Endothelial cell of umbilical vein (primary cell): ENCODE data around the gene PKD2. TPM values are rescaled to one million over a fixed set of nuclear protein-coding genes. Genes with fewer than 3 reads are reported as not detected.
"Not testable (repeated sequence)": the region's sequence is repeated elsewhere in the genome, so short reads cannot be mapped to it uniquely, and the experiment has no call there.

ENCODE experiments used
- BruUV-seq: library from RNA; stranded (reverse); fragments of 400-500 nt; replicated peaks from 2 replicates; lab custom pipeline; 2021; lab: Mats Ljungman, UMichigan
- CTCF ChIA-PET: fragments of 300-600, 350-600 bp; sonication (Branson Sonifier 250); formaldehyde crosslinking; loops from one replicate; lab custom pipeline; 2021; ENCODE audit warnings: antibody characterized with exemption, inconsistent platforms; lab: Charles Lee
- POLR2A ChIA-PET: fragments of 300-600, 350-600 bp; sonication (Branson Sonifier 250); formaldehyde crosslinking; loops from one replicate; lab custom pipeline; 2021; ENCODE audit warnings: antibody characterized with exemption, inconsistent platforms; lab: Charles Lee
- DNase-seq: peaks from one replicate; pipeline ENCODE4 v3.0.0-alpha.2; 2011; ENCODE audit warnings: low read depth, low spot score
- FAIRE-seq: peaks from 2 replicates; lab custom pipeline; 2011; peaks lifted over from hg19 to GRCh38; lab: Jason Lieb, UNC
- H2AFZ ChIP-seq: 2 replicates; pipeline ENCODE4 v1.6.0; 2012; ENCODE audit warnings: low read depth, low read length, control low read depth, inconsistent platforms
- H3K27ac ChIP-seq: 2 replicates; pipeline ENCODE4 v1.5.1; 2011; ENCODE audit warnings: low read depth, mild to moderate bottlenecking, control low read depth, low read length, moderate library complexity; ENCODE audit not compliant: insufficient read depth
- H3K27me3 ChIP-seq, 2 experiments: 2 replicates each; pipeline versions ENCODE4 v1.6.0 to v1.6.1; 2011; ENCODE audit warnings: low read length in 2 of 2, mixed read lengths in 1 of 2; ENCODE audit not compliant: control insufficient read depth in 2 of 2, insufficient read depth in 2 of 2
- H3K36me3 ChIP-seq, 2 experiments: 2 replicates in 1 of 2; 3 replicates in 1 of 2; pipeline ENCODE4 v1.5.1; 2011; ENCODE audit warnings: low read length in 2 of 2, mild to moderate bottlenecking in 1 of 2, moderate library complexity in 1 of 2; ENCODE audit not compliant: control insufficient read depth in 2 of 2, insufficient read depth in 2 of 2; ENCODE audit errors: extremely low read depth in 1 of 2
- H3K4me1 ChIP-seq: 3 replicates; pipeline ENCODE4 v1.5.1; 2011; ENCODE audit warnings: mild to moderate bottlenecking, low read length; ENCODE audit not compliant: control insufficient read depth, insufficient read depth; ENCODE audit errors: extremely low read depth
- H3K4me2 ChIP-seq: 2 replicates; pipeline ENCODE4 v1.6.1; 2011; ENCODE audit warnings: low read length, control low read depth, mixed read lengths; ENCODE audit not compliant: insufficient read depth
- H3K4me3 ChIP-seq, 3 experiments: fragments of 200-600 bp in 1 of 3; sonication (generic), shearing (Covaris generic) in 1 of 3; replicated peaks in 1 of 3; 2 replicates each; pipeline ENCODE4 v1.5.1; 2011 to 2016; ENCODE audit warnings: control low read depth in 3 of 3, low read length in 3 of 3, mild to moderate bottlenecking in 2 of 3, inconsistent platforms in 1 of 3, low read depth in 1 of 3, moderate library complexity in 1 of 3; ENCODE audit not compliant: insufficient read depth in 1 of 3
- H3K79me2 ChIP-seq: 2 replicates; pipeline ENCODE4 v1.6.0; 2012; ENCODE audit warnings: low read length, inconsistent platforms; ENCODE audit not compliant: control insufficient read depth, insufficient read depth
- H3K9ac ChIP-seq: replicated peaks from 2 replicates; pipeline ENCODE3; 2011; ENCODE audit warnings: low read length, control low read depth; ENCODE audit not compliant: insufficient read depth; ENCODE audit errors: extremely low read depth
- H3K9me1 ChIP-seq: replicated peaks from 3 replicates; pipeline ENCODE4 v1.6.0; 2011; ENCODE audit warnings: mild to moderate bottlenecking, low read length; ENCODE audit not compliant: control insufficient read depth, insufficient read depth; ENCODE audit errors: extremely low read depth
- H3K9me3 ChIP-seq: replicated peaks from 2 replicates; pipeline ENCODE4 v1.5.1; 2012; ENCODE audit warnings: low read length, inconsistent platforms; ENCODE audit not compliant: control insufficient read depth, insufficient read depth
- H4K20me1 ChIP-seq: replicated peaks from 2 replicates; pipeline ENCODE3; 2011; ENCODE audit warnings: mild to moderate bottlenecking, low read length; ENCODE audit not compliant: control insufficient read depth, insufficient read depth; ENCODE audit errors: extremely low read depth
- EZH2 ChIP-seq: IDR thresholded peaks from 2 replicates; pipeline ENCODE4 v1.6.1; 2012; ENCODE audit warnings: borderline replicate concordance, low read depth, mild to moderate bottlenecking, moderate library complexity, low read length, inconsistent platforms; ENCODE audit not compliant: severe bottlenecking
- FOS ChIP-seq: IDR thresholded peaks from 2 replicates; pipeline ENCODE4 v1.6.1; 2011; ENCODE audit warnings: mild to moderate bottlenecking, low read length, moderate library complexity, borderline replicate concordance; ENCODE audit not compliant: insufficient read depth
- GATA2 ChIP-seq: IDR thresholded peaks from 2 replicates; pipeline ENCODE4 v1.7.0; 2011; ENCODE audit warnings: low read depth, mild to moderate bottlenecking, moderate library complexity, mixed read lengths, low read length; ENCODE audit not compliant: insufficient read length, insufficient read depth
- JUN ChIP-seq: IDR thresholded peaks from 2 replicates; pipeline ENCODE4 v1.6.1; 2011; ENCODE audit warnings: borderline replicate concordance, low read depth; ENCODE audit not compliant: insufficient read length, insufficient read depth
- MYC ChIP-seq: IDR thresholded peaks from one replicate; pipeline ENCODE4 v1.6.1; 2011; ENCODE audit warnings: mild to moderate bottlenecking, low read depth, low read length
- POLR2A ChIP-seq: IDR thresholded peaks from 2 replicates; pipeline ENCODE4 v1.6.1; 2012; ENCODE audit warnings: low read depth, mild to moderate bottlenecking, control low read depth, low read length
- POLR2AphosphoS5 ChIP-seq: IDR thresholded peaks from 2 replicates; pipeline ENCODE4 v1.6.1; 2012; ENCODE audit warnings: low read depth, mild to moderate bottlenecking, control low read depth, low read length, moderate library complexity; ENCODE audit not compliant: insufficient read depth
- dilution Hi-C: fragments of 300-500 bp; cut with MboI; formaldehyde crosslinking; loops from one replicate; pipeline ENCODE4 v1.15.0; 2019; ENCODE audit warnings: low sequenced_read_pairs; ENCODE audit not compliant: extremely low pct_ligation_motif_present
- intact Hi-C: fragments of 100-400 bp; cut with micrococcal nuclease; formaldehyde crosslinking; loops from one replicate; pipeline ENCODE4 v1.10.0; 2022
- polyA plus RNA-seq, 4 experiments: library from polyadenylated mRNA; depleted of rRNA in 3 of 4; stranded (reverse) in 3 of 4; unstranded in 1 of 4; fragments of >200 nt; gene quantifications; 2 replicates each; pipeline versions ENCODE4 v1.2.1 to v1.2.3, GENCODE V29; 2011 to 2012; ENCODE audit warnings: missing spikeins in 1 of 4
- total RNA-seq: library from RNA; stranded (reverse); gene quantifications from 2 replicates; pipeline ENCODE4 v1.2.3, GENCODE V29; 2021
- TF ChIP-seq, protein P1 (sequence below), 2 donors: IDR thresholded peaks; 1 replicate in 1 of 2; 2 replicates in 1 of 2; pipeline ENCODE4 v1.5.1; 2011; ENCODE audit warnings: low read length in 2 of 2, mild to moderate bottlenecking in 2 of 2, moderate library complexity in 2 of 2, control low read depth in 1 of 2, inconsistent platforms in 1 of 2, low read depth in 1 of 2; ENCODE audit not compliant: insufficient read depth in 1 of 2; ENCODE audit errors: extremely low read depth in 1 of 2
- TF ChIP-seq, protein P2 (sequence below): IDR thresholded peaks from 2 replicates; pipeline ENCODE4 v1.6.1; 2011; ENCODE audit not compliant: insufficient read depth, insufficient read length

PKD2 gene
- total and polyA plus RNA-seq, 2 donors (not counting 3 experiments of a cell fraction or from before 2014, with no cell fraction given), result 23.1 to 27.0 TPM

DNA sequence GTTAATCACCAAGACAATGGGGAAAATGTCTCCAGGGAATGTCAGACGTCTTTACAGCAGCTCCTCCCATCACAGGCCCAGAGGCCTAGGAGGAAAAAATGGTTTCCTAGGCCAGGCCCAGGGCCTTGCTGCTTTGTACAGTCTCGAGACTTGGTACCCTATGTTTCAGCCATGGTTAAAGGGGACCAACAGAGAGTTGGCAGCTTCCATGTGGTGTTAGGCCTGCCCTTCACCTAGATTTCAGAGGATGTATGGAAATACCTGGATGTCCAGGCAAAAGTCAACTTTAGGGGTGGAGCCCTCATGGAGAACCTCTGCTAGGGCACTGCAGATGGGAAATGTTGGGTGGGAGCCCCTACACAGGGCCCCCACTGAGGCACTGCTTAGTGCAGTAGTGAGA lies 112.5 kb downstream of the PKD2 start:
- Histone ChIP-seq H3K4me1 (no peaks in the 10 kb centered on the region), H4K20me1 (no peaks in the 10 kb centered on the region), H3K4me2 (no peak overlapping the region), H3K27ac (no peak overlapping the region), H3K9ac (no peak overlapping the region), H3K27me3 (no peaks in the 10 kb centered on the region), H3K79me2 (no peaks in the 10 kb centered on the region), H3K9me3 (no peaks in the 10 kb centered on the region), H3K9me1 (no peaks in the 10 kb centered on the region), H3K36me3 (no peaks in the 10 kb centered on the region), H3K4me3 (no peak overlapping the region), H2AFZ (no peak overlapping the region)
- DNase-seq (no peak), FAIRE-seq (no peak)
- BruUV-seq, result no TSS peak
- intact Hi-C loops, result no loop called here
- dilution Hi-C loops, result no loop called here
- no peak for TF ChIP-seq JUN
- TF ChIP-seq EZH2, result no peak
- TF ChIP-seq, protein P1, sequence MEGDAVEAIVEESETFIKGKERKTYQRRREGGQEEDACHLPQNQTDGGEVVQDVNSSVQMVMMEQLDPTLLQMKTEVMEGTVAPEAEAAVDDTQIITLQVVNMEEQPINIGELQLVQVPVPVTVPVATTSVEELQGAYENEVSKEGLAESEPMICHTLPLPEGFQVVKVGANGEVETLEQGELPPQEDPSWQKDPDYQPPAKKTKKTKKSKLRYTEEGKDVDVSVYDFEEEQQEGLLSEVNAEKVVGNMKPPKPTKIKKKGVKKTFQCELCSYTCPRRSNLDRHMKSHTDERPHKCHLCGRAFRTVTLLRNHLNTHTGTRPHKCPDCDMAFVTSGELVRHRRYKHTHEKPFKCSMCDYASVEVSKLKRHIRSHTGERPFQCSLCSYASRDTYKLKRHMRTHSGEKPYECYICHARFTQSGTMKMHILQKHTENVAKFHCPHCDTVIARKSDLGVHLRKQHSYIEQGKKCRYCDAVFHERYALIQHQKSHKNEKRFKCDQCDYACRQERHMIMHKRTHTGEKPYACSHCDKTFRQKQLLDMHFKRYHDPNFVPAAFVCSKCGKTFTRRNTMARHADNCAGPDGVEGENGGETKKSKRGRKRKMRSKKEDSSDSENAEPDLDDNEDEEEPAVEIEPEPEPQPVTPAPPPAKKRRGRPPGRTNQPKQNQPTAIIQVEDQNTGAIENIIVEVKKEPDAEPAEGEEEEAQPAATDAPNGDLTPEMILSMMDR (IDR thresholded peaks at IDR 0.05; ENCODE audit: extremely low read depth in 1 of 2, insufficient read depth in 1 of 2, low read depth in 1 of 2, low read length in 2 of 2), result no peak
- no peak for TF ChIP-seq GATA2
- no peak for TF ChIP-seq POLR2AphosphoS5
- no peak for TF ChIP-seq MYC
- no peak for TF ChIP-seq FOS
- TF ChIP-seq, protein P2, sequence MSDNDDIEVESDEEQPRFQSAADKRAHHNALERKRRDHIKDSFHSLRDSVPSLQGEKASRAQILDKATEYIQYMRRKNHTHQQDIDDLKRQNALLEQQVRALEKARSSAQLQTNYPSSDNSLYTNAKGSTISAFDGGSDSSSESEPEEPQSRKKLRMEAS, result no peak
- no peak for TF ChIP-seq POLR2A
- ChIA-PET POLR2A (no interaction called here), CTCF (no interaction called here)

DNA sequence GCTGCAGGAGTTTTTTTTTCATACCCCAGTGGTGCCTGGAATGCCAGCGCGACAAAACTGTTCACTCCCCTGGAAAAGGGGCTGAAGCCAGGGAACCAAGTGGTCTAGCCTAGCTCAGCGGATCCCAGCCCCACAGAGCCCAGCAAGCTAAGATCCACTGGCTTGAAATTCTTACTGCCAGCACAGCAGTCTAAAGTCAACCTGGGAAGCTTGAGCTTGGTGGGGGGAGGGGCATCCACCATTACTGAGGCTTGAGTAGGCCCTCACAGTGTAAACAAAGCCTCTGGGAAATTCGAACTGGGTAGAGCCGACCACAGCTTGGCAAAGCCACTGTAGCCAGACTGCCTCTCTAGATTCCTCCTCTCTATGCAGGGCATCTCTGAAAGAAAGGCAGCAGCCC lies 114.8 kb downstream of the PKD2 start:
- H3K79me2 ChIP-seq, DNase-seq, H3K9me1 ChIP-seq, H3K9me3 ChIP-seq, H3K4me1 ChIP-seq, H3K4me3 ChIP-seq, H3K27me3 ChIP-seq, H3K9ac ChIP-seq, dilution Hi-C loops, H3K36me3 ChIP-seq, FAIRE-seq, POLR2A ChIA-PET, BruUV-seq, H3K27ac ChIP-seq, H4K20me1 ChIP-seq, intact Hi-C loops, H2AFZ ChIP-seq, H3K4me2 ChIP-seq: not testable (repeated sequence)
- CTCF ChIA-PET, result interaction anchor here (1.2 kb wide), 1 partner anchor 11 kb away, joined by 3 read pairs; no protein-coding TSS in a partner anchor
